Stimulated activated CD8-positive, alpha-beta memory T cell treated with anti-CD3 and anti-CD28 coated beads, Interleukin-15, amount 100 ng/mL, for 4 hours (primary cell): ENCODE data around the gene SSR1.
A peak's percentile ranks its signal among the peaks of the same experiment; 100 is the strongest.
"Not testable (repeated sequence)": the region's sequence is repeated elsewhere in the genome, so short reads cannot be mapped to it uniquely, and the experiment has no call there.

Experiments used
- DNase-seq, 2 donors: peaks; one replicate each; pipeline ENCODE4 v3.0.0-alpha.2; 2020; ENCODE audit warnings: low read depth in 2 of 2

Gene SSR1

DNA sequence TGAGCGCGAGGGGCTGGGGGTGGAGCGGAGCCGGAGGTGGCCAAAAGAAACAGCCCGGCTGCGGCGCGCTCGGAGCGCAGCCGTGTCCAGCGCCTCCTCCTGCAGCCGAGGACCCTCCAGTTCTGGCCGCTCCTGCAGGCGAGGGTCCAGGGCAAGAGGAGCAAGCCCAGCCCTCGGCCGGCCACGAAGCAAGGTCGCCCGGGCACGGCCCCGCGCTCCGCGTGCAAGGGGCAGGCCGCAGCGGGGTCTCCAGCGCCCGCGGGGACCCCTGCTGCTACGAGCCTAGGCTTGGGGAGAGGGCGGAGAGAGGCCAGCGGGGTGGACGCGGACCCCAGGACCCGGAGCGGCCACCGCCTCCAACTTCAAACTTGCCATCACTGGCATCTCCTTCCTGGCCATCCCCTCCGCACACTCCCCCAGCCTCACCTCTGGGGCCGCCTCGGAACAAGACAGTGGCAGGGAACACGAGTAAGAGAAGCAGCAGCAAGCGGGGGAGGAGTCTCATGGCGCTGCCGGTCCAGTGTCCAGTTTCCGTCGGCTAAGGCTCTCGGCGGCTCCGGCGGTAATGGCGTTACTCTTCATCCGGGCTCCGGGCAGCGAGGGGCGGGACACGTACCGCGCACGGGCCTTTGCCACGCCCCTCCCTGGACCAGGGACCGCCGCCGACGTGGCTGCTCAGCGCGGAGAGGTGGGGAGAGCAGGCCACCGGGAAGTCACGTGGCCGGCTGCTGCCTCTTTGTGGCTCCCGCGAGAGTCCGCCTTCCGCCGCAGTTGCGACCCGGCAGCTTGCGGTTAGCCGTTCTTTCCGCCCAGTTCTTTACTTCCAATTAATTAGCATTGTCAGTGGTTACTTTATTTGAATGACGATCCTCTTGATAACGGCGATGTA, at the start of gene SSR1:
Gene SSR1 (minus strand): TSS at position 584 of the 889 bp plus-strand sequence. CDS start 79 bp downstream, at position 505.
- DNase-seq = peak; percentile 92 to 93

GRCh38 chr6:7351916-7352315, 38.9 kb upstream of the SSR1 start:
- not testable (repeated sequence) for DNase-seq

DNA sequence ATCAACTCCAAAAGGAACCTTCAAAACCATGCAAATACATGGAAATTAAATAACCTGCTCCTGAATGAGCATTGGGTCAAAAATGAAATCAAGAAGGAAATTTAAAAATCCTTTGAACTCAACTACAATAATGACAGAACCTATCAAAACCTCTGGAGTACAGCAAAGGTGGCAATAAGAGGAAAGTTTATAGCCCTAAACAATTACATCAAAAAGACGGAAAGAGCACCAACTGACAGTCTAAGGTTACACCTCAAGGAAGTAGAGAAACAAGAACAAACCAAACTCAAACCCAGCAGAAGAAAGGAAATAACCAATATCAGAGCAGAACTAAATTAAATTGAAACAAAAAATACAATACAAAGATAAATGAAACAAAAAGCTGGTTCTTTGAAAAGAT, 37.6 kb upstream of the SSR1 start:
- DNase-seq = not testable (repeated sequence)

DNA sequence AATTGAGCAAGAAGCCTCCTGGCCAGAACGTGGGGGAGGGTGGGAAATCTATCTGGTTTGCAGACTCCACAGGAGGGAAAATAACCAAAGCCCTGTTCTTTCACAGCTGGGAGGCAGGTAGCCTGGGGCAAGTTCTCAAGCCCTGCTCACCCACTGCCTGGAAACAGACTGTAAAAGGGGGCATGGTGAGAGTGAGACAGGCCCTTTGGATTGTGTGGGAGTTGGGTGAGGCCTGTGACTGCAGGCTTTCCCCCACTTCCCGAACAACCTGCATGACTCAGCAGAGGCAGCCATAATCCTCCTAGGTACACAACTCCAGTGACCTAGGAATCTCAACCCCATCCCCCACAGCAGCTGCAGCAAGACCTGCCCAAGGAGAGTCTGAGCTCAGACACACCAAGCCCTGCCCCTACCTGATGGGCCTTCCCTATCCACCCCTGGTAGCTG, 34.6 kb upstream of the SSR1 start:
- not testable (repeated sequence) for DNase-seq

DNA sequence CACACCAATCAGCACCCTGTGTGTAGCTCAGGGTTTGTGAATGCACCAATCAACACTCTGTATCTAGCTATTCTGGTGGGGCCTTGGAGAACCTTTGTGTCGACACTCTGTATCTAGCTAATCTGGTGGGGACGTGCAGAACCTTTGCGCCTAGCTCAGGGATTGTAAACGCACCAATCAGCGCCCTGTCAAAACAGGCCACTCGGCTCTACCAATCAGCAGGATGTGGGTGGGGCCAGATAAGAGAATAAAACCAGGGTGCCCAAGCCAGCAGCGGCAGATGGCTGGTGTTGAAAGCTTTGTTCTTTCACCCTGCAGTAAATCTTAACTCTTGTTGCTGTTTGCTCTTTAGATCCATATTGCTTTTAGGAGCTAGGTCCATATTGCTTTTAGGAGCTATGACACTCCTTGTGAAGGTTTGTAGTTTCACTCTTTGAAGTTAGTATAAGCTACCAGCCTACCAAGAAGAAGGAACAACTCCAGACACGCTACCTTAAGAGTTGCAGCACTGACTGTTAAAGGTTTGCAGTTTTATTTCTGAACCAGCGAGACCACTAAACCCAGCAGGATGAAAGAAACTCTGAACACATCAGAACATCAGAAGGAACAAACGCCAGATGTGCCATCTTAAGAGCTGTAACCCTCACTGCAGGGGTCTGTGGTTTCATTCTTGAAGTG, 31.9 kb upstream of the SSR1 start:
- not testable (repeated sequence) for DNase-seq

- DNase-seq = no peak
Measured at GRCh38 chr6:7343546-7344475, 30.8 kb upstream of the SSR1 start.

DNA sequence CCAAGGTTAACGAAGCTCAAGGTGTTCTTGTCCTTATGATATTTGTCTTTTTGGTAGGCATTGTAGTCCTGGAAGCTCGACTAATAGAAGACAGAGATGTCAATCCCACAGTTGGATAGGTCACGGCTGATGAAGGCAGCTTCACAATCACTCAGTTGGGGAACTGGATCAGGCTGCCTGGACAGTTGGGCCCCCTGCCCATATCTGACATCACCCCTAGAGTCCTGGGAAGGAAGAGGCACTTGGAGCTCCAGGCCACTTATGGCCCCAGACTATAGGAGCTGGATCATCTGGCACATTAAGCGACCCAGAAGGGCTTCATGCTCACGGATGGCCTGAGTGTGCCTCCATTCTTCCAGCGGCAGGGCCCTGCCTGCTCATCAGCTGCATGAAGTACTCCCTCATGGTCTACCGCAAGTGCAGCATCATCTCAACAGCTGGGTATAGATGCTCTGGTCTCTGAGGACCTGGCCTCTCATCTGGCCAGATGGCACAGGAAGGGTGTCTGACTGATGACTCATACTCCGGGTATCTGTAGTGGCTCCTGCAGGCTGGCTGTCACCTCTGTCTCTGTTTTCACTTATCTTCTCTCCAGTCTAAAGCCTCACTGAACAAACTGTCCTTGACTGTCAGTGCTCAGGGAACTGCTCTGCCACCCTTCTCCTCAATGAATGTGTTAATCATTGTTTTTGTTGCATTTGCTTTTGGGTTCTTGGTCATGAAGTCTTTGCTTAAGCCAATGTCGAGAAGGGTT, 29.2 kb upstream of the SSR1 start:
- DNase-seq = no peak

DNA sequence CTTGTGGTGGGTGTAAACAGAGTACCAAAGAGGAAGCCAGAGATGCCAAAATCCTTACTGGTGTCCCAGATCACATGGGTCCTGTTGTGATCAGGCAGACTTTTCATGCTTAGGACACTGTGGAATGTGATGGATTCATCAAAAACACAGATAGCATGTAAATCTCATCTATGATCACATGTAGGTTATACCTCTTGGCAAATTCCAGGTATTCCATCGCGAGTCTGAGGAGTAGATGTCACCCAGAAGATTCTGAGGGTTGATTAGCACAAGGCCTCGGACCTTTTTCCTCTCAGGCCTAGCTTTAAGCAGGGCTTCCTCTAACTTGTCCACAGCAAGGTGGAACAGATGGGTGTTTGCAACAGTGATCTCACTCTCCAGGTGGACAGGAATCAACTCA, 28.3 kb upstream of the SSR1 start:
- DNase-seq = no peak

GRCh38 chr6:7339007-7339732, 26.2 kb upstream of the SSR1 start:
- not testable (repeated sequence) for DNase-seq

DNA sequence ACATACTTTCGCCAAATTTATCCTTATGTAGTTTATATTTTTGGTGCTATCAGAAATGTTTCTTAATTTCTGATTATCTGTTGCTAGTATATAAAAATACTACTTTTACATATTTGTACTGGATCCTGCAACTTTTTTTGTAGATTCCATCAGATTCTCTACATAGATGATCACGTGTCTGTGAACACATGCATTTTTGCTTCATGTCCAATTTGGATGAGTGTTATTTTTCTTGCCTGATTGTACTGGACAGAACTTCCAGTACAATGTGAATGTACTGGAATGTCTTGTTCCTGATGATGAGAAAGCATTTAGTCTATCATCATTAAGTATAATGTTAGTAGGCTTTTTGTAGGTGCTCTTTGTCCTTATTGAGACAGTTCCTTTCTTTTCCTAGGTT, 25.0 kb upstream of the SSR1 start:
- no peak for DNase-seq

DNA sequence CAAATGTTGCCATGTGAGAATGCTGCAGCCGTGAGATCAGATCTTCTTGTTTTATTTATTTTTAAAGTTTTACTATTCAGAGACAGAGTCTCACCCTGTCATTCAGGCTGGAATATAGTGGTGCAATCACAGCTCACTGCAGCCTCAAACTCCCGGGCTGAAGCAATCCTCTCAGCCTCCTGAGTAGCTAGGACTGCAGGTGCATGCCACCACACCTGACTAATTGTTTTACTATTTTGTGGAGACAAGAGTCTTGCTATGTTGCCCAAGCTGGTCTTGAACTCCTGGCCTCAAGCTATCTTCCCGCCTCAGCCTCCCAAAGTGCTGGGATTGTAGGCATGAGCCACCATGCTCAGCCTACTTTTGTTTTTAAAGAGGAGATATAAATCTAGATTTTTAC, 22.5 kb upstream of the SSR1 start:
- DNase-seq = no peak

- no peak for DNase-seq
Measured at GRCh38 chr6:7334685-7335084, 21.7 kb upstream of the SSR1 start.

DNA sequence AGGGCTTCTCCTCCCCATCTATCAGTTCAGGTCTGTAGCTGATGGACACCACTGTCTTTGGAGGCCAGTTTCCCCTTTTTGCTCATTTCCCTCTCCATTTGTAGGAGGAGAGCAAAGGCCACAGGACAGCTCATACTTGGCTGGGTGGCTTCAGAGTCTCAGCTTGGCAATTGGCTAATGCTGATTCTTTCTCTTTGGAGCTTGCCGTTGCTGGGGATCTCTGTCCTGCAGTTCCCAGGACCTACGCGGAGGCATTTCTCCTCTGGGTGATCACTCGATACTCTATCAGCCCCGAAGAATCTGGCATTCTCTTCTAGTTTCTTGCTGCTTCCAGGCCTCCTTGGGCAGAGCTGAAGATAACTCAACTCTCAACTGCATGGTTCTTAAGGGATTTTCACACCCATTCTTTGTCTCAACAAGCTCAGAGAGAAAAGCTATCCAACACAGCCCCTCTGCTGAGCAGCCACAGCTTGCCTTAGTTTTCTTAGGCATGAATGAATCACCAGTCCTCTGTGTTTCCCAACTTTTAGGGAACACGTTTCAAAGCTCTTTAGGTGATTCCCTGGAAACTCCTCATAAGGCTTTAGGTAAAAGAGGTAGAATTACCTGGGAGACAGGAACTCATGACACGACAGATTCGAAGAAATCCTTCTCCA, 19.2 kb upstream of the SSR1 start:
- no peak for DNase-seq

- DNase-seq = no peak
Measured at GRCh38 chr6:7331452-7331851, 18.5 kb upstream of the SSR1 start.

DNA sequence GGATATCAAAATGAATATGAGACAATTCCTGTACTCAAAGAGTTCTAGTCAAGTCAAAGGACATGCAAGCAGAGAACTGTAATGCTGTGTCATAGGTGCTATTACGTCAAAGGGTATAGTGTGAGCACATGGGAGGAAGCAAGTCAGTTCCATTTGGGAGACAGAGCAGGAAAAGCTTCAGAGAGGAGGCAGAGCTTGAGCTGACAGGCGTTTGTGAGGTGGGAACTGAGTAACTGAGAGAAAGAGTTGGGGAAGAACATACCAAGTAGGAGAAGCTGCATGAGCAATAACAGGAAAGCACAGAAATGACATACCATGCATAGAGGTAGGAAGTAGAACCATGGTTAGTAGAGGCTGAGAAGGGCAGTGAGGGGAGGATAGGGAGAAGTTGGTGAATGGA, 15.2 kb upstream of the SSR1 start:
- DNase-seq = no peak

DNA sequence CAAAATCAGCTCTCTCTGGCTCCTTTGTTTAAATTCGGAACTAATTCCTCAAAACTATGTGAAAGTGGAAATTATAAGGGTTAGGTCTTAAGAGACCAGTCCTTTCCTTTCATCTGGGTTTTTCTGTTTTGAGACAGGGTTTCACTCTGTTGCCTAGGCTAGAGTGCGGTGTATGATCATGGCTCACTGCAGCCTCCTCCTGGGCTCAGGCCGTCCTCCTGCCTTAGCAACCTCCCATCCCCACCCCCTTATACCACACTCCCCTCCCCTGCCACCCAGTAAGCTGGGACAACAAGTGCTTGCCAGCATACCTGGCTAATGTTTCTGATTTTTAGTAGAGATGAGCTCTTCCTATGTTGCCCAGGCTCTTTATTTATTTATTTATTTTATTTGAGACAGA, 12.8 kb upstream of the SSR1 start:
- DNase-seq = no peak

DNA sequence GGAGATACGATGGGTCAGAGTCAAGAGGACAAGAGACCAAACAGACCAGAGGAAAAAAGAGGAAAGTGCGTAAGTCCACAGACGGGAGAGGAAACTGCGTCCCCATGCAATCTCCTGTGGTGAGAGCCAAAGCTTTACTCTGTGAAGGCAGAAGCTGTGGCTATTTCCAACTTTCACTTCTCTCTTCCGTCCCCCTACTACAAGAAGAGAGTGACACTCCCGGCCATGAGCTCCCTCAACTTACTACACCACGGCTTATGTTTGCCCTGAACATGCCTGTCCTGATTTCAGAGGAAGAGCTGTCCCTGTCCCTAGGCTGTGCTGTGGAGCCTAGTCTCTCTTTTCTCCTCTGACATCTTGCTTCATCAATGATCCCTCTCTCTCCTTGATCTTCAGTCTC, 11.5 kb upstream of the SSR1 start:
- DNase-seq = no peak

DNA sequence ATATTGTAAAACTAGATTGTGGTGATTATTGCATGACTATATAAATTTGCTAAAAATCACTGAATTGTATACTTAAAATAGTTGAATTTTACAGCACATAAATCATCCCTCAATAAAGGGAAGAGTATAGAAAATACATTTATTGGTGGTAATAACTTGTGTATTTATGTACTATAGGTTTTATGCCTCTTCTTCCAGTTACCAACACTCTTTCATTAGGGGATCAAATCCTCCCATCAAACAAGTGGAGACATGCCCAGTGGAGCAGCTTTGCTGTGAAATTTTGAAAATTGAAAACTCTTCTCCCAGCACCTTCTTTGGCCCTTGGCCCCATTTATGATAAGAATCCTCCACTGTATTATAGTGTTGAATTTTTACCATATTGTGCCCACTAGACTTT, 10.1 kb upstream of the SSR1 start:
- no peak for DNase-seq

GRCh38 chr6:7321866-7322265, 8.9 kb upstream of the SSR1 start:
- DNase-seq = not testable (repeated sequence)

DNA sequence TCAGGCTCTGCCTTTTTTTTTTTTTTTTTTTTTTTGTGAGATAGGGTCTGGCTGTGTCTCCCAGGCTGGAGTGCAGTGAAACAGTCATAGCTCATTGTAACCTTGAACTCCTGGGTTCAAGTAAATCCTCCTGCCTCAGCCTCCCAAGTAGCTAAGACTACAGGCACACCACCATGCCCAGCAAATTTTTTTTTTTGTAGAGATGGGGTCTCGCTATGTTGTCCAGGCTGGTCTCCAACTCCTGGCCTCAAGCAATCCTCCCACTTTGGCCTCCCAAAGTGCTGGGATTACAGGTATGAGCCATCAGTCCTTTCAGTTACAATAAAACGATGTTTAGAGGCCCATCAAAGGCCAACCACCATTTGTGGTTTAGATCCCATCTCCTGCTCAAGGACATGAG, 6.4 kb upstream of the SSR1 start:
- not testable (repeated sequence) for DNase-seq
